IMR-90 (cell line): ENCODE measurements around the gene CAMK2G. TPM values are rescaled to one million over a fixed set of nuclear protein-coding genes. Genes with fewer than 3 reads are reported as not detected.

Experiments used
- ATAC-seq: fragments of 200-7000 bp; cut with Tn5 transposase; 2 replicates; pipeline ENCODE4 v1.9.1; 2020; ENCODE audit warnings: low read depth, mild to moderate bottlenecking, moderate library complexity
- BruUV-seq: library from RNA; stranded (reverse); fragments of 400-500 nt; replicated peaks from 2 replicates; lab custom pipeline; 2021; lab: Mats Ljungman, UMichigan
- CTCF ChIA-PET: fragments of 300-600 bp; formaldehyde crosslinking; extraction: SDS; loops from one replicate; lab custom pipeline; 2021; ENCODE audit warnings: antibody characterized with exemption; lab: Yijun Ruan, JAX
- POLR2A ChIA-PET: fragments of 300-600 bp; sonication (Branson Sonifier 250); formaldehyde crosslinking; loops from one replicate; lab custom pipeline; 2022; ENCODE audit warnings: antibody characterized with exemption; ENCODE audit not compliant: unreplicated experiment; lab: Charles Lee
- DNase-seq: peaks from one replicate; pipeline ENCODE4 v3.0.0; 2013
- H2AFZ ChIP-seq: replicated peaks from 2 replicates; pipeline ENCODE3; 2013; ENCODE audit warnings: low read length, mild to moderate bottlenecking; ENCODE audit not compliant: poor library complexity
- H2AK5ac ChIP-seq: 2 replicates; pipeline ENCODE4 v1.6.1; 2013; ENCODE audit warnings: low read depth, low read length, inconsistent platforms
- H2AK9ac ChIP-seq: replicated peaks from 2 replicates; pipeline ENCODE3; 2013; ENCODE audit warnings: mild to moderate bottlenecking, low read depth, low read length, moderate library complexity; ENCODE audit not compliant: poor library complexity
- H2BK120ac ChIP-seq: 2 replicates; pipeline ENCODE4 v1.6.1; 2013; ENCODE audit warnings: low read depth, low read length, inconsistent platforms
- H2BK15ac ChIP-seq: 3 replicates; pipeline ENCODE4 v1.6.1; 2013; ENCODE audit warnings: low read depth, low read length, inconsistent platforms
- H2BK20ac ChIP-seq: 2 replicates; pipeline ENCODE4 v1.6.1; 2013; ENCODE audit warnings: low read depth, mild to moderate bottlenecking, inconsistent platforms, low read length, moderate library complexity
- H2BK5ac ChIP-seq: 2 replicates; pipeline ENCODE4 v1.6.1; 2013; ENCODE audit warnings: mild to moderate bottlenecking, low read depth, low read length, inconsistent platforms; ENCODE audit not compliant: poor library complexity, severe bottlenecking
- H3K14ac ChIP-seq: replicated peaks from 2 replicates; pipeline ENCODE4 v1.6.1; 2013; ENCODE audit warnings: low read depth, low read length, inconsistent platforms
- H3K18ac ChIP-seq: 2 replicates; pipeline ENCODE4 v1.6.1; 2013; ENCODE audit warnings: low read depth, low read length, control low read depth
- H3K23ac ChIP-seq: 2 replicates; pipeline ENCODE4 v1.6.1; 2013; ENCODE audit warnings: low read depth, low read length, inconsistent platforms
- H3K27ac ChIP-seq: 2 replicates; pipeline ENCODE4 v1.5.1; 2013; ENCODE audit warnings: mild to moderate bottlenecking, control low read depth, low read length; ENCODE audit not compliant: insufficient read depth
- H3K27me3 ChIP-seq: 2 replicates; pipeline ENCODE4 v1.6.1; 2013; ENCODE audit warnings: low read length; ENCODE audit not compliant: control insufficient read depth, insufficient read depth
- H3K36me3 ChIP-seq: 2 replicates; pipeline ENCODE4 v1.6.1; 2013; ENCODE audit warnings: low read length, mixed read lengths; ENCODE audit not compliant: control insufficient read depth, insufficient read depth
- H3K4ac ChIP-seq: 2 replicates; pipeline ENCODE4 v1.6.1; 2013; ENCODE audit warnings: low read depth, low read length, inconsistent platforms
- H3K4me1 ChIP-seq: 2 replicates; pipeline ENCODE4 v1.6.1; 2013; ENCODE audit warnings: low read length, mixed read lengths; ENCODE audit not compliant: control insufficient read depth, insufficient read depth
- H3K4me2 ChIP-seq: 2 replicates; pipeline ENCODE4 v1.6.1; 2013; ENCODE audit warnings: low read depth, mild to moderate bottlenecking, control low read depth, low read length, moderate library complexity
- H3K4me3 ChIP-seq: 2 replicates; pipeline ENCODE4 v1.5.1; 2013; ENCODE audit warnings: low read depth, mild to moderate bottlenecking, control low read depth, low read length, moderate library complexity; ENCODE audit not compliant: insufficient read depth
- H3K56ac ChIP-seq: 2 replicates; pipeline ENCODE4 v1.6.1; 2013; ENCODE audit warnings: low read length, inconsistent platforms; ENCODE audit not compliant: insufficient read depth; ENCODE audit errors: extremely low read depth
- H3K79me1 ChIP-seq, 2 experiments: 2 replicates each; pipeline ENCODE4 v1.6.1; 2013; ENCODE audit warnings: low read length in 2 of 2, inconsistent platforms in 1 of 2, low read depth in 1 of 2
- H3K9ac ChIP-seq: 2 replicates; pipeline ENCODE4 v1.6.1; 2013; ENCODE audit warnings: low read depth, low read length, control low read depth
- H3K9me1 ChIP-seq: 2 replicates; pipeline ENCODE4 v1.6.1; 2013; ENCODE audit warnings: low read length, inconsistent platforms; ENCODE audit not compliant: insufficient read depth
- H3K9me3 ChIP-seq: 2 replicates; pipeline ENCODE4 v1.6.1; 2013; ENCODE audit warnings: low read length; ENCODE audit not compliant: control insufficient read depth, insufficient read depth
- H4K20me1 ChIP-seq: 2 replicates; pipeline ENCODE4 v1.6.1; 2013; ENCODE audit warnings: low read length, inconsistent platforms; ENCODE audit not compliant: insufficient read depth
- H4K5ac ChIP-seq: 2 replicates; pipeline ENCODE4 v1.6.1; 2013; ENCODE audit warnings: mild to moderate bottlenecking, low read depth, low read length, control low read depth
- H4K8ac ChIP-seq, 2 experiments: 2 replicates each; pipeline ENCODE4 v1.6.1; 2013; ENCODE audit warnings: low read depth in 2 of 2, low read length in 2 of 2, control low read depth in 1 of 2, inconsistent platforms in 1 of 2
- H4K91ac ChIP-seq: 2 replicates; pipeline ENCODE4 v1.6.1; 2013; ENCODE audit warnings: low read depth, low read length, inconsistent platforms; ENCODE audit not compliant: insufficient read depth
- CHD1 ChIP-seq: IDR thresholded peaks from 2 replicates; pipeline ENCODE4 v1.6.1; 2012; ENCODE audit warnings: low read depth, low read length, improper control_type of control experiment
- FOS ChIP-seq: fragments of 150-350 bp; IDR thresholded peaks from 2 replicates; pipeline ENCODE4 v1.6.1; 2016; ENCODE audit warnings: low read depth, low read length
- MAFK ChIP-seq: IDR thresholded peaks from 2 replicates; pipeline ENCODE4 v1.6.1; 2012; ENCODE audit warnings: low read depth, low read length, improper control_type of control experiment
- MAZ ChIP-seq: IDR thresholded peaks from 2 replicates; pipeline ENCODE4 v1.6.1; 2012; ENCODE audit warnings: low read depth, mild to moderate bottlenecking, low read length, improper control_type of control experiment, moderate library complexity, borderline replicate concordance
- MXI1 ChIP-seq: IDR thresholded peaks from 2 replicates; pipeline ENCODE4 v1.6.1; 2012; ENCODE audit warnings: low read depth, mild to moderate bottlenecking, low read length, moderate library complexity, borderline replicate concordance
- POLR2A ChIP-seq: IDR thresholded peaks from 2 replicates; pipeline ENCODE4 v1.6.1; 2012; ENCODE audit warnings: mild to moderate bottlenecking, low read depth, low read length
- RFX5 ChIP-seq: IDR thresholded peaks from 2 replicates; pipeline ENCODE4 v1.8.0; 2012; ENCODE audit warnings: low read depth, mild to moderate bottlenecking, low read length, moderate library complexity
- SMC3 ChIP-seq: fragments of 150-350 bp; IDR thresholded peaks from 2 replicates; pipeline ENCODE4 v1.6.1; 2016; ENCODE audit warnings: low read depth, mild to moderate bottlenecking, antibody characterized with exemption, low read length, moderate library complexity
- WGBS, 2 experiments: methylation state at CpG; one replicate each; pipeline versions ENCODE4 v1.1.5 to v1.1.7; 2013; ENCODE audit warnings: missing lambda C conversion rate in 2 of 2; ENCODE audit not compliant: insufficient read length in 1 of 2; ENCODE audit errors: extremely low coverage in 2 of 2; 5-methylcytosine and 5-hydroxymethylcytosine counted together
- dilution Hi-C: fragments of 300-500 bp; cut with HindIII; formaldehyde crosslinking; loops from one replicate; pipeline ENCODE4 v1.14.3; 2018; ENCODE audit warnings: low sequenced_read_pairs; ENCODE audit not compliant: unreplicated experiment
- in situ Hi-C: fragments of 300-500 bp; cut with MboI; formaldehyde crosslinking; loops from 3 replicates; pipeline ENCODE4 v1.14.3; 2019; ENCODE audit warnings: low sequenced_read_pairs, inconsistent platforms, mixed read lengths
- intact Hi-C: fragments of 100-400 bp; cut with micrococcal nuclease; formaldehyde crosslinking; loops from 2 replicates; pipeline ENCODE4 v1.10.0; 2022
- polyA plus RNA-seq, 3 experiments: library from polyadenylated mRNA; depleted of rRNA; stranded (reverse); fragments of >200 nt; gene quantifications; 2 replicates each; pipeline ENCODE4 v1.2.3, GENCODE V29; 2012; ENCODE audit warnings: low replicate concordance in 1 of 3
- total RNA-seq: library from RNA; depleted of rRNA; stranded (reverse); fragments of >200 nt; gene quantifications from 2 replicates; pipeline ENCODE4 v1.2.3, GENCODE V29; 2012
- TF ChIP-seq, protein P1 (sequence below): fragments of 150-350 bp; IDR thresholded peaks from 2 replicates; pipeline ENCODE4 v1.6.1; 2017; ENCODE audit warnings: mild to moderate bottlenecking, antibody characterized with exemption, low read length, low read depth
- TF ChIP-seq, protein P2 (sequence below): fragments of 150-350 bp; IDR thresholded peaks from 2 replicates; pipeline ENCODE4 v1.6.1; 2016; ENCODE audit warnings: low read depth, mild to moderate bottlenecking, low read length, moderate library complexity, borderline replicate concordance
- TF ChIP-seq, protein P3 (sequence below): conservative IDR thresholded peaks from 2 replicates; pipeline ENCODE4 v1.5.1; 2012; ENCODE audit warnings: mild to moderate bottlenecking, low read depth, low read length, improper control_type of control experiment

CAMK2G gene
- total and polyA plus RNA-seq, 2 of the 4 experiments (the other 2 are of a cell fraction): 20.4 to 25.4 TPM

DNA sequence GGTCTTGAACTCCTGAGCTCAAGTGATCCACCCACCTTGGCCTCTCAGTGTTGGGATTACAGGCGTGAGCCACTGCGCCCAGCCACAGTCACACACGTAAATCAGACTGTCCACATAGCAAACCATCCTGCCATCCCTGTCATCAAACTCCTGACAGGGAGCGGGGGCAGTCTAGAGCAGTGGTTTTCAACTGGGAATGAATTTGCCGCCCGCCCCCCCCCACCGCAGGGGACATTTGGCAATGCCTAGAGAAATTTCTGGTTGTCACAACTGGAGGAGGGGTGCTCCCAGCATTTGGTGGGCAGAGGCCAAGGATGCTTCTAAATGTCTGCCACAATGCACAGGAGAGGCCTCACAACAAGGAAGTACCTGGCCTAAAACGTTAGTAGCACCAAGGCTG is 24.1 kb downstream of the CAMK2G start:
- Histone ChIP-seq H3K4ac (no peak overlapping the region), H2BK5ac (no peak overlapping the region), H3K23ac (no peak overlapping the region), H2AK5ac (no peak overlapping the region), H3K4me2 (no peak overlapping the region), H3K79me1 (peaks cover 0 to 10% of the 10 kb centered on the region in 2 experiments; a peak in 2 of 4 replicates), H3K9me3 (no peaks in the 10 kb centered on the region), H2AFZ (no peak overlapping the region), H3K27ac (no peak overlapping the region), H3K4me1 (peaks cover 4% of the 10 kb centered on the region; the same call in 1 of the 2 replicates), H4K5ac (no peak overlapping the region), H2AK9ac (no peak overlapping the region), H3K9me1 (no peaks in the 10 kb centered on the region), H3K36me3 (peaks cover 44% of the 10 kb centered on the region), H3K18ac (no peak overlapping the region), H4K20me1 (peaks cover 19% of the 10 kb centered on the region; the same call in 1 of the 2 replicates), H3K27me3 (no peaks in the 10 kb centered on the region), H2BK20ac (no peak overlapping the region), H3K4me3 (no peak overlapping the region), H2BK15ac (no peak overlapping the region), H4K91ac (no peak overlapping the region), H3K56ac (no peak overlapping the region), H2BK120ac (no peak overlapping the region), H3K14ac (no peak overlapping the region), H4K8ac (no peak overlapping the region), H3K9ac (no peak overlapping the region)
- TF ChIP-seq, protein P1, sequence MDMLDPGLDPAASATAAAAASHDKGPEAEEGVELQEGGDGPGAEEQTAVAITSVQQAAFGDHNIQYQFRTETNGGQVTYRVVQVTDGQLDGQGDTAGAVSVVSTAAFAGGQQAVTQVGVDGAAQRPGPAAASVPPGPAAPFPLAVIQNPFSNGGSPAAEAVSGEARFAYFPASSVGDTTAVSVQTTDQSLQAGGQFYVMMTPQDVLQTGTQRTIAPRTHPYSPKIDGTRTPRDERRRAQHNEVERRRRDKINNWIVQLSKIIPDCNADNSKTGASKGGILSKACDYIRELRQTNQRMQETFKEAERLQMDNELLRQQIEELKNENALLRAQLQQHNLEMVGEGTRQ: no peak
- TF ChIP-seq, protein P2, sequence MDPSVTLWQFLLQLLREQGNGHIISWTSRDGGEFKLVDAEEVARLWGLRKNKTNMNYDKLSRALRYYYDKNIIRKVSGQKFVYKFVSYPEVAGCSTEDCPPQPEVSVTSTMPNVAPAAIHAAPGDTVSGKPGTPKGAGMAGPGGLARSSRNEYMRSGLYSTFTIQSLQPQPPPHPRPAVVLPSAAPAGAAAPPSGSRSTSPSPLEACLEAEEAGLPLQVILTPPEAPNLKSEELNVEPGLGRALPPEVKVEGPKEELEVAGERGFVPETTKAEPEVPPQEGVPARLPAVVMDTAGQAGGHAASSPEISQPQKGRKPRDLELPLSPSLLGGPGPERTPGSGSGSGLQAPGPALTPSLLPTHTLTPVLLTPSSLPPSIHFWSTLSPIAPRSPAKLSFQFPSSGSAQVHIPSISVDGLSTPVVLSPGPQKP: no peak
- no peak for TF ChIP-seq MXI1
- TF ChIP-seq SMC3: no peak
- no peak for TF ChIP-seq POLR2A
- TF ChIP-seq FOS: no peak
- TF ChIP-seq CHD1: no peak
- no peak for TF ChIP-seq MAFK
- no peak for TF ChIP-seq MAZ
- TF ChIP-seq, protein P3, sequence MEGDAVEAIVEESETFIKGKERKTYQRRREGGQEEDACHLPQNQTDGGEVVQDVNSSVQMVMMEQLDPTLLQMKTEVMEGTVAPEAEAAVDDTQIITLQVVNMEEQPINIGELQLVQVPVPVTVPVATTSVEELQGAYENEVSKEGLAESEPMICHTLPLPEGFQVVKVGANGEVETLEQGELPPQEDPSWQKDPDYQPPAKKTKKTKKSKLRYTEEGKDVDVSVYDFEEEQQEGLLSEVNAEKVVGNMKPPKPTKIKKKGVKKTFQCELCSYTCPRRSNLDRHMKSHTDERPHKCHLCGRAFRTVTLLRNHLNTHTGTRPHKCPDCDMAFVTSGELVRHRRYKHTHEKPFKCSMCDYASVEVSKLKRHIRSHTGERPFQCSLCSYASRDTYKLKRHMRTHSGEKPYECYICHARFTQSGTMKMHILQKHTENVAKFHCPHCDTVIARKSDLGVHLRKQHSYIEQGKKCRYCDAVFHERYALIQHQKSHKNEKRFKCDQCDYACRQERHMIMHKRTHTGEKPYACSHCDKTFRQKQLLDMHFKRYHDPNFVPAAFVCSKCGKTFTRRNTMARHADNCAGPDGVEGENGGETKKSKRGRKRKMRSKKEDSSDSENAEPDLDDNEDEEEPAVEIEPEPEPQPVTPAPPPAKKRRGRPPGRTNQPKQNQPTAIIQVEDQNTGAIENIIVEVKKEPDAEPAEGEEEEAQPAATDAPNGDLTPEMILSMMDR: no peak
- TF ChIP-seq RFX5: no peak
- intact Hi-C loops (no loop called here), in situ Hi-C loops (no loop called here), dilution Hi-C loops (no loop called here)
- DNase-seq (no peak), ATAC-seq (no peak)
- ChIA-PET POLR2A (no interaction called here), CTCF (interaction anchor here (0.6 to 1.4 kb wide), 4 partner anchors 27 to 516 kb away, joined by 3 to 4 read pairs (median 4); no protein-coding TSS in a partner anchor)
- WGBS, 2 experiments: 78% methylated on average over 4 of the region's 8 CpGs; no CpG with 5 or more reads in 1 of the 2 experiments
- no TSS peak for BruUV-seq
